DND-41 (cell line): ENCODE measurements around the gene CNTN5.

Source experiments
- ATAC-seq: fragments of 200-7000 bp; cut with Tn5 transposase; 3 replicates; pipeline ENCODE4 v1.9.1; 2021; ENCODE audit warnings: low read depth; ENCODE audit not compliant: insufficient read depth
- DNase-seq: peaks from one replicate; pipeline ENCODE4 v3.0.0-alpha.2; 2020
- H2AFZ ChIP-seq: 2 replicates; pipeline ENCODE4 v1.6.0; 2012; ENCODE audit warnings: low read depth, low read length
- H3K27ac ChIP-seq: 2 replicates; pipeline ENCODE4 v1.5.1; 2012; ENCODE audit warnings: low read length, inconsistent platforms
- H3K27me3 ChIP-seq: fragments of 200-600 bp; sonication (generic); 2 replicates; pipeline ENCODE4 v1.6.0; 2012; ENCODE audit warnings: low read length, mild to moderate bottlenecking, inconsistent platforms; ENCODE audit not compliant: insufficient read depth, poor library complexity
- H3K36me3 ChIP-seq: 2 replicates; pipeline ENCODE4 v1.5.1; 2012; ENCODE audit warnings: low read length, inconsistent platforms; ENCODE audit not compliant: insufficient read depth
- H3K4me1 ChIP-seq: 2 replicates; pipeline ENCODE4 v1.5.1; 2012; ENCODE audit warnings: mild to moderate bottlenecking, low read length; ENCODE audit not compliant: insufficient read depth
- H3K4me2 ChIP-seq: 2 replicates; pipeline ENCODE4 v1.6.0; 2012; ENCODE audit warnings: mild to moderate bottlenecking, moderate library complexity, low read length, inconsistent platforms; ENCODE audit not compliant: insufficient read depth
- H3K4me3 ChIP-seq, 2 experiments: fragments of 200-600 bp in 1 of 2; shearing (Covaris generic) in 1 of 2; 2 replicates each; pipeline ENCODE4 v1.5.1; 2012 to 2016; ENCODE audit warnings: inconsistent platforms in 2 of 2, low read length in 2 of 2, mild to moderate bottlenecking in 2 of 2, low read depth in 1 of 2, moderate library complexity in 1 of 2
- H3K79me2 ChIP-seq: 2 replicates; pipeline ENCODE4 v1.6.0; 2012; ENCODE audit warnings: low read length, inconsistent platforms; ENCODE audit not compliant: insufficient read depth
- H3K9ac ChIP-seq: 2 replicates; pipeline ENCODE4 v1.6.0; 2012; ENCODE audit warnings: low read depth, mild to moderate bottlenecking, inconsistent platforms, low read length, moderate library complexity
- H3K9me3 ChIP-seq: 2 replicates; pipeline ENCODE4 v1.5.1; 2012; ENCODE audit warnings: low read length, moderate library complexity, mild to moderate bottlenecking, inconsistent platforms; ENCODE audit not compliant: insufficient read depth, severe bottlenecking
- H4K20me1 ChIP-seq: 2 replicates; pipeline ENCODE4 v1.6.0; 2012; ENCODE audit warnings: low read length; ENCODE audit not compliant: insufficient read depth
- CTCF ChIP-seq: IDR thresholded peaks from 2 replicates; pipeline ENCODE4 v1.5.1; 2012; ENCODE audit warnings: borderline replicate concordance, low read length, moderate library complexity, mild to moderate bottlenecking; ENCODE audit not compliant: poor library complexity, severe bottlenecking; ENCODE audit errors: extremely low read depth
- EZH2 ChIP-seq: IDR thresholded peaks from 3 replicates; pipeline ENCODE4 v1.6.1; 2012; ENCODE audit warnings: borderline replicate concordance, low read depth, mild to moderate bottlenecking, moderate library complexity, low read length, inconsistent platforms; ENCODE audit not compliant: severe bottlenecking

Gene CNTN5

GRCh38 chr11:100190395-100190794, 1169.6 kb downstream of the CNTN5 start:
- no peak overlapping the region for H2AFZ ChIP-seq
- TF ChIP-seq CTCF (no peak), EZH2 (no peak)
- H3K27ac ChIP-seq: no peak overlapping the region
- H3K36me3 ChIP-seq: no peaks in the 10 kb centered on the region
- H3K9me3 ChIP-seq: no peaks in the 10 kb centered on the region
- no peak for DNase-seq
- H3K4me1 ChIP-seq: no peaks in the 10 kb centered on the region
- H3K4me3 ChIP-seq: no peak overlapping the region
- H3K79me2 ChIP-seq: no peaks in the 10 kb centered on the region
- ATAC-seq: no peak
- no peak overlapping the region for H3K4me2 ChIP-seq
- H3K27me3 ChIP-seq: no peaks in the 10 kb centered on the region
- no peaks in the 10 kb centered on the region for H4K20me1 ChIP-seq
- H3K9ac ChIP-seq: no peak overlapping the region

- H3K36me3 ChIP-seq: no peaks in the 10 kb centered on the region
- H3K4me1 ChIP-seq: no peaks in the 10 kb centered on the region
- no peak for TF ChIP-seq EZH2
- TF ChIP-seq CTCF: no peak
- DNase-seq (no peak), ATAC-seq (no peak)
- H3K9ac ChIP-seq: no peak overlapping the region
- no peaks in the 10 kb centered on the region for H3K79me2 ChIP-seq
- no peaks in the 10 kb centered on the region for H4K20me1 ChIP-seq
- no peak overlapping the region for H3K4me2 ChIP-seq
- no peaks in the 10 kb centered on the region for H3K9me3 ChIP-seq
- no peak overlapping the region for H3K4me3 ChIP-seq
- no peak overlapping the region for H3K27ac ChIP-seq
- no peak overlapping the region for H2AFZ ChIP-seq
- H3K27me3 ChIP-seq: no peaks in the 10 kb centered on the region
These were observed 1171.4 kb downstream of the CNTN5 start for GRCh38 chr11:100192181-100192580.

- no peak overlapping the region for H3K4me2 ChIP-seq
- DNase-seq: no peak
- no peaks in the 10 kb centered on the region for H3K79me2 ChIP-seq
- no peak overlapping the region for H3K9ac ChIP-seq
- no peaks in the 10 kb centered on the region for H3K36me3 ChIP-seq
- H3K4me3 ChIP-seq: no peak overlapping the region
- TF ChIP-seq CTCF (no peak), EZH2 (no peak)
- H3K27ac ChIP-seq: no peak overlapping the region
- H3K4me1 ChIP-seq: no peaks in the 10 kb centered on the region
- H2AFZ ChIP-seq: no peak overlapping the region
- no peaks in the 10 kb centered on the region for H4K20me1 ChIP-seq
- no peak for ATAC-seq
- H3K9me3 ChIP-seq: no peaks in the 10 kb centered on the region
- H3K27me3 ChIP-seq: no peaks in the 10 kb centered on the region
These were observed 1183.0 kb downstream of the CNTN5 start for GRCh38 chr11:100203789-100204188.

- no peak overlapping the region for H3K4me2 ChIP-seq
- H3K79me2 ChIP-seq: no peaks in the 10 kb centered on the region
These were observed 1185.2 kb downstream of the CNTN5 start for GRCh38 chr11:100205926-100206325.

More at GRCh38 chr11:100205926-100206325, 1185.2 kb downstream of the CNTN5 start:
- Histone ChIP-seq H3K36me3 (no peaks in the 10 kb centered on the region), H3K9me3 (no peaks in the 10 kb centered on the region), H2AFZ (no peak overlapping the region), H3K27me3 (no peaks in the 10 kb centered on the region), H3K4me3 (no peak overlapping the region), H4K20me1 (no peaks in the 10 kb centered on the region), H3K27ac (no peak overlapping the region), H3K9ac (no peak overlapping the region), H3K4me1 (no peaks in the 10 kb centered on the region)
- TF ChIP-seq EZH2 (no peak), CTCF (no peak)
- DNase-seq (no peak), ATAC-seq (no peak)
